GM13977 (cell line): ENCODE measurements around the gene BPHL.
"Not testable (repeated sequence)": the region's sequence is repeated elsewhere in the genome, so short reads cannot be mapped to it uniquely, and the experiment has no call there.

ENCODE experiments used
- DNase-seq: peaks from one replicate; pipeline ENCODE4 v3.0.0; 2012; ENCODE audit warnings: low spot score
- CTCF ChIP-seq: IDR thresholded peaks from 2 replicates; pipeline ENCODE4 v1.5.1; 2012; ENCODE audit warnings: mild to moderate bottlenecking, control low read depth; ENCODE audit not compliant: insufficient read depth; ENCODE audit errors: extremely low read depth, missing control alignments
- in situ Hi-C: fragments of 300-500 bp; cut with MboI; formaldehyde crosslinking; loops from one replicate; pipeline ENCODE4 v1.12.0; 2022; ENCODE audit warnings: low sequenced_read_pairs, low pct_unique_long_range_greater_than_20kb, mixed read lengths, inconsistent platforms; ENCODE audit not compliant: unreplicated experiment

BPHL gene

DNA sequence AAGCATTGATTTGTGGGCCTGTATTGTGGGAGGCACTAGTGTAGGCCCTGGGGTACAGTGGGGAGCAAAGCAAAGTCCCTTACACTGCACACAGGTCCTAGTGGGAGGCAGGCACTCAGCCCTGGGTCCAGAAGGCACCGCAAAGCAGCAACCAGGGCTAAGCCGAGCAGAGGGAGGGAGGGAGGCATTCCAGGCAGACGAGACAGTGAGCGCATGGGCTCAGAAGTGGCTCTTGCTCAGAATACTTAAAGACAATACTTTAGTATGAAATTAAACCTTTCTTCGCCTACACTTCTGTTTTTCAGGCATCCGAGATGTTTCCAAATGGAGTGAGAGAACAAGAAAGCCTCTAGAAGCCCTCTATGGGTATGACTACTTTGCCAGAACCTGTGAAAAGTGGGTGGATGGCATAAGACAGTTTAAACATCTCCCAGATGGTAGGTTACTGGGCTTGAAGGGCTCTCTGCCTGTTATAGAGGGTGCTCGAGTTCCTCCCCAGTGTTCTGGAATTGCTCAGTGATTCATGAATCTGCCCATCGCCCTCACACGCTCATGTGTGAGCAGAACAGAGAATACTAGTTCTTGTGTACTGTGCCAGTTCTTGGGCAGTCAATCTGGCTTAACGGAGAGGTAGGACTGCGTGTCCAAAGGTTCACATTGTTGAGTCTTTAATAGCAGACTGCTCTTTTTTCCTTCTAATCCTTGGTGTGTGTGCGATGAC is 18.7 kb downstream of the BPHL start:
- in situ Hi-C loops, result no loop called here
- TF ChIP-seq CTCF, result no peak
- DNase-seq, result no peak

DNA sequence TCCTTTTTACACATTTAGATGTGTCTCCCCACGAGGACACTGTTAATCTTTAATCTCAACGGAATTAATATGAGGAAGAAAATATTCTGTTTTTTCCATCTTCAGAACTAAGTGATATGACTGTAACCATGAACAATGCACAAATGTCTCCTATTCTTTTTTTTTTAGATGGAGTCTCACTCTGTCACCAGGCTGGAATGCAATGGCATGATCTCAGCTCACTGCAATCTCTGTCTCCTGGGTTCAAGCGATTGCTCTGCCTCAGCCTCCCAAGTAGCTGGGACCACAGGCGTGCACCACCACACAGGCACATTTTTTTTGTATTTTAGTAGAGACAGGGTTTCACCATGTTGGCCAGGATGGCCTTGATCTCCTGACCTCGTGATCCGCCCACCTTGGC is 19.4 kb downstream of the BPHL start:
- in situ Hi-C loops, DNase-seq: not testable (repeated sequence)

- DNase-seq, result no peak
- in situ Hi-C loops, result no loop called here
- TF ChIP-seq CTCF, result no peak
Measured at GRCh38 chr6:3138341-3138740, 19.8 kb downstream of the BPHL start.

GRCh38 chr6:3139090-3139903 is 20.8 kb downstream of the BPHL start:
- TF ChIP-seq CTCF, result no peak
- no peak for DNase-seq
- in situ Hi-C loops, result no loop called here

DNA sequence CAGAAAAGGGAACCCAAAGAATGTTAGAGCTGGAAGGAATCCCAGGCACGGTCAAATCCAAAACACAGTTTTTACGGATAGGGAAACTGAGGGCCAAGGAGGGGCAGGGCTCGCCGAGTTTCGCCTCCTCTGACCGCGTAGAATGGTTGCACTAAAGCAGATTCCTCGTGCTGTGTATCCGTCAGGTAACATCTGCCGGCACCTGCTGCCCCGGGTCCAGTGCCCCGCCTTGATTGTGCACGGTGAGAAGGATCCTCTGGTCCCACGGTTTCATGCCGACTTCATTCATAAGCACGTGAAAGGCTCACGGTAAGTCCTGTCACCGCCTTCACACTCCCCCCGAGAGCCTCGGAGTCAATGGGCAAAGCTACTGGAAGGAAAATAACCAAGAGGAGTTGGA is 21.7 kb downstream of the BPHL start:
- no peak for TF ChIP-seq CTCF
- in situ Hi-C loops, result no loop called here
- no peak for DNase-seq

GRCh38 chr6:3142536-3142935 is 24.0 kb downstream of the BPHL start:
- in situ Hi-C loops, result no loop called here
- TF ChIP-seq CTCF, result no peak
- DNase-seq, result no peak

DNA sequence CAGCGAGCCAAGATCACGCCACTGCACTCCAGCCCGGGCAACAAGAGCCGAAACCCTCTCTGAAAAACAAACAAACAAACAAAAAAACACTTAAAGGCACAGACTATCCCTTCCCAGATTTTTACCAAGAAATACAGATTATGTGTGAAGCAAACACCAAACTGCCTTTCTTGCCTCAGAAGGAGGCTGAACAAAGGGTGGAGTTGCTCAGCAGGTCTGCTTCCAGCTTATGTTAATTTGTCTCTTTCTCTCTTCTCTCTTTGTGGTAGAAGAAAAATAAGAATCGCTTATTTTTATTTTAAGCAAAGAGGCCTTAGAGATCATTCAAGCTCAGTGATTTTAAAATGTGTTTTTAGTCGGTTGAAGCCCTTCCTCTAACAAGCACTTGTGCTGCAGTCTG is 24.6 kb downstream of the BPHL start:
- DNase-seq, result no peak
- in situ Hi-C loops, result no loop called here
- no peak for TF ChIP-seq CTCF
